Thyroid gland (tissue), 4 donors: Measurements from ENCODE around the gene FAM222A.

Experiments
- POLR2A ChIP-seq, 2 donors: fragments of 450-650 bp; IDR thresholded peaks; one replicate each; pipeline ENCODE4 v1.6.1; 2017; ENCODE audit warnings: antibody characterized with exemption in 2 of 2, mild to moderate bottlenecking in 2 of 2, moderate library complexity in 1 of 2
- TF ChIP-seq, protein P1 (sequence below), 6 experiments: fragments of 200-600 bp in 3 of 6; fragments of 450-650 bp in 3 of 6; sonication (generic) in 3 of 6; IDR thresholded peaks; one replicate each; pipeline ENCODE4 v1.5.1; 2016 to 2019; ENCODE audit warnings: antibody characterized with exemption in 6 of 6, mild to moderate bottlenecking in 2 of 6, inconsistent platforms in 1 of 6, moderate library complexity in 1 of 6

DNA sequence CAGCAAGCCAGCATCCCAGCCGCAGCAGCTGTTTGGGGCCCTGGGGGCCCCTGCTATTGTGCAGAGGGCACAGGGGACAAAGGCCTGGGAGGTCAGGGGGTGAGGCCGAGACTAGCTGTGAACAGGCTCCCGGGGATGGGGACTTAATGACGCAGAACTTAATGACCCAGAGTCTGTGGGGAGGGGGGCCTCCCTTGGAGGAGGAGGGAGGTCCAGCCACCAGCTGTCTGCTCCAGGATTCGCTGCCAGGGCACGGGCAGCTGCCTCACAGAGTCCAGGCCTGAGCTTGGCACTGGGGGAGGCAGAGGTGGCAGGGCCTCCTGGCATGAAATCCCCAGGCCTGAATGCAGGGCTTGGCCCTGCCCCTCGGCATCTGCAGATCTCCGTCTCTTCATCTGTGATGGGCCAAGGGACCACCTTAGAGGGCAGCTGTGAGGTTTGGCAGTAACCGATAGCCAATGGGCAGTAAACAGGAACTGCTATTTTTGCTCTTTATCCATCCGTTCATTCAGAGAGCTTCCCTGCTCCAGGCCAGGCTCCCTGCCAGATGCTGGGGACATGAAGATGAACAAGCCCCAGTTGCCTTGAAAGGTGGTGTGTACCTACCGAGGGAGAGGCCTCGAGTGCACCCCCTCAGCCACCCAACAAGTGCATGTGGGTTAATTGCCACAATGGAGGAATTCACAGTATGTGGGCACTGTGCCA, 6.7 kb downstream of the FAM222A start:
- TF ChIP-seq, protein P1, sequence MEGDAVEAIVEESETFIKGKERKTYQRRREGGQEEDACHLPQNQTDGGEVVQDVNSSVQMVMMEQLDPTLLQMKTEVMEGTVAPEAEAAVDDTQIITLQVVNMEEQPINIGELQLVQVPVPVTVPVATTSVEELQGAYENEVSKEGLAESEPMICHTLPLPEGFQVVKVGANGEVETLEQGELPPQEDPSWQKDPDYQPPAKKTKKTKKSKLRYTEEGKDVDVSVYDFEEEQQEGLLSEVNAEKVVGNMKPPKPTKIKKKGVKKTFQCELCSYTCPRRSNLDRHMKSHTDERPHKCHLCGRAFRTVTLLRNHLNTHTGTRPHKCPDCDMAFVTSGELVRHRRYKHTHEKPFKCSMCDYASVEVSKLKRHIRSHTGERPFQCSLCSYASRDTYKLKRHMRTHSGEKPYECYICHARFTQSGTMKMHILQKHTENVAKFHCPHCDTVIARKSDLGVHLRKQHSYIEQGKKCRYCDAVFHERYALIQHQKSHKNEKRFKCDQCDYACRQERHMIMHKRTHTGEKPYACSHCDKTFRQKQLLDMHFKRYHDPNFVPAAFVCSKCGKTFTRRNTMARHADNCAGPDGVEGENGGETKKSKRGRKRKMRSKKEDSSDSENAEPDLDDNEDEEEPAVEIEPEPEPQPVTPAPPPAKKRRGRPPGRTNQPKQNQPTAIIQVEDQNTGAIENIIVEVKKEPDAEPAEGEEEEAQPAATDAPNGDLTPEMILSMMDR (IDR thresholded peaks at IDR 0.05): no peak
- TF ChIP-seq POLR2A (IDR thresholded peaks at IDR 0.05): no peak
